NCI-H1436 treated with DMSO at 0.1 percent for 48 hours (cell line): ENCODE data around the gene GNA12.

Source experiments
- DNase-seq: peaks from one replicate; lab custom pipeline; 2025; lab: John Stamatoyannopoulos, UW

Gene GNA12

DNA sequence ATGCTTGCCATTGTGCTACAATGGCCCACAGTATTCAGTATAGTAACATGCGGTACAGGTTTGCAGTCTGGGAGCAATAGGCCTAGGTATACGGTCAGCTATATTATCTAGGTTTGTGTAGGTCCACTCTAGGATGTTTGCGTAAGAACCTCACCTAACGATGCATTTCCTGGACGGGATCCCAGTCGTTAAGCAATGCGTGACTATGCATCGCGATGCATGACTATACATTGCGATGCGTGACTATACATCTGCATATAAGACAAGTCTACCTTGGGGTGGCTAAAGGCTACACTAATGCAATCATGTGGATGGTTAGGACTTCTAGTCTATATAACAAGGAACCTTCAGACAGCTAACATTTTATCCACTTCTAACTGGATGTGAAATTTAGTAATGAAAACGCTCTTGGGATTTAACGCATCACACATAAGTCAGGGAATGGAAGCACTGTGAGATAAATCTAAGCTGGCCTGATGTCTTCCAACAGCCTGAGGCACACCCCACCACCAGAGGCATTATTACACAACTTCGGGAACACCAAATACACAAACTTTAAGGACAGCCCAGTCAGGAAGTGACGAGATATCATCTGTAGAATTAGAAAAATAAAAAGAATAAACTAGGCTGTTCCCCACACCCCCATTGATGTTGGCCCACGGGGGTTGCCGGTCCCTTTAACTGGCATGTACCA is 9.2 kb downstream of the GNA12 start:
- no peak for DNase-seq

DNA sequence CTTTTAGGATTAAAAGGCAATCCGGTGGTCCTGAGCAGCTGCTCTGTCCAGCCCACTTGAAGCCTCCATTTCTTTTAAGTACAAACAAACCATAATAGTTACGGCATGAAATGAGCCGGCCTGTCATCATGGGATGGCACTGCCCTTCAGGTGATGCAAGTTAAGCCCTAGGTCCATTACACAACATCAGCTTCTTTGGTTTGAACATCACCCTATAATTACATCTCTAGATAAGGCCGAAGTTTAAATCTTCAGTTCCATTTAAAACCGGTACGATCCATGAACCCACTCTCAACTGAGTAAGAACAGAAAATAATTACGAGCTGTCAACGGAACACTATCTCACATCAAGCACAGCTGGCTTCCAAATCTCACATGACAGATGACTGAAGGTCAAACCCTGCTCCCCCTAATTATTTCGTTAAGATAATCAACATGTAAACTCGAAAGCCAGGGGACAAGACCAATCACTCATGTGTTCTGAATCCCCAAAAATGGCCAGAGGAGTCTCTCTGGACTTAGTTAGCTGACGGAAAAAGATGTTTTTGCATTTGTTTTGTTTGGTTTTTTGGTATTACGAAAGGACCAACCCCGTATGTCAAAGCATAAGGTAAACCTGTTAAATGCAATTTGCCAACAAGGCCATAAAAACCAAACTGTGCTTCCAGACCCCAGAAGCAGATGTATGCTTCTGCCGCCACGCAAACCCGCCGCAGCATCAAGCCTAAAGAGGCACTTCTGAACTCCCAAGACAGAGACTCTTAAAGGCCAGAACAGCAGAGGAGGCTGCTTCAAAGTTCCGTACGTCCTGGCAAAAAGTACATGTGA is 10.8 kb downstream of the GNA12 start:
- DNase-seq: no peak

DNA sequence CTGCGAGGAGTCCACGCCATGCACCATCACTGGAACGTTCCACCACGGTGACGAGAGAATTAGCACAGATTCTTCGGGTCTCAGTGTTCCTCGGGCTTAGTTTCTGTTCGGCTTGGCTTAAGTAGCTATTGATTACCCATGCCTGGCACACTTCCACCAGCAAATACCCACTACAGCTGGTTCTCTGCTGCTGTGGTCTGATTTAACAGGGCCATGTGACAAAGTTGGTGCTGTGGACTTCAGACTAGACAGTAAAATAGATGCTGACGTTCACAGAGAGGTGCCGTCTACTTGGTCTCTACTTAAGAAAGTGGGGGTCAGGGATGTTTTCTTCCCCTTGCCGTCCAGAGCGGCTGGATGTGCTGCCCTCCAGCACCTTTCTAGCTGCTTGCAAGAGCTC is 11.6 kb downstream of the GNA12 start:
- no peak for DNase-seq

DNA sequence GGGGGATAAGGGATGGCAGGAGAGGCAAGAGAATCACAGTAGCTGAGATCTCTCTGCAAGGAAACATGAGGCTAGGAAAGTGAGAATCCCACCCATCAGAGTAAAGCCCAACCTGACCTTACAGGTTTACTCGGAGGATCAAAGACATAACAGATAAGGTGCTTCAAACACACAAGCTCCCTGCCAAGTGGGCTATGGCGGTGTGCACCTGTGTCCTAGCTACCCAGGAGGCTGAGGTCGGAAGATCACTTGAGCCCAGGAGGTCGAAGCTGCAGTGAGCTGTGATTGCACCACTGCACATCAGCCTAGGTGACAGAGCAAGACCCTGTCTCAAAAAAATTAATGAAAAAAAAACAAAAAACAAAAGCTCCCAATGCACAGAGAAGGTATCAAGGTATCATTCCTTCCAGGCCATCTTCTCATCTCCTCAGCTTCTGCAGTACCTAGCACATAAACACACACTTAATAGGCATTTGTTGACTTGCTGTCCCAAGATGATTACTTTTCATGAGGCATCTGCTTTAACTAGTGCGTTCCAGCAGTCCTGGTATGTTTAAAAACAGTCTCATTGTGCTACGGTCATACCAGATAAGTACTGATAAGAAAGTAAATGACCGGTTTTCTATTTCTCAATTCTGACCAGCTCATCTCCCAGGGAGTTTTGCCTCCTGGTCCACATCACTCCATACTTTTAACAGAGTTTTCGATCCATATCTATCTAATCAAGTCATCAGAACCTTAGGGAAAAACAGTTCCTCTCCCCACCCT is 13.3 kb downstream of the GNA12 start:
- no peak for DNase-seq

DNA sequence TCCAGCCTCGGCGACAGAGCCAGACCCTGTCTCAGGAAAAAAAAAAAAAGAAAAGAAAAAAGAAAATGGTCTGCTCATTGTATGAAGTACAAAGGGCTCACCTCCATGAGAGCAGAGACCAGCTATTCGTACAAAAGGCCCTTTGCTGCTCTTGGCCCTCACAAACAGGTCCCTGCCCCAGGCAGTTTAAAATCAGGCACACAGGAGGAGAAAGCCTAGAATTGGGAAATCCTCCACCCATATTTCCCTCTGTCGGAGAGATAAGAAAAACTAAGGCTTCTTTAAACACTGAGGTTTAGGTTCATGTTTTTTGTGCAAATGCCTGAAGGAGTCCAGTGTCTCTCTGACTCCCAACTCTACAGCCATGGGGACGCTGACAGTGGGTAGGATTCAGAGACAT is 15.1 kb downstream of the GNA12 start:
- DNase-seq: no peak

DNA sequence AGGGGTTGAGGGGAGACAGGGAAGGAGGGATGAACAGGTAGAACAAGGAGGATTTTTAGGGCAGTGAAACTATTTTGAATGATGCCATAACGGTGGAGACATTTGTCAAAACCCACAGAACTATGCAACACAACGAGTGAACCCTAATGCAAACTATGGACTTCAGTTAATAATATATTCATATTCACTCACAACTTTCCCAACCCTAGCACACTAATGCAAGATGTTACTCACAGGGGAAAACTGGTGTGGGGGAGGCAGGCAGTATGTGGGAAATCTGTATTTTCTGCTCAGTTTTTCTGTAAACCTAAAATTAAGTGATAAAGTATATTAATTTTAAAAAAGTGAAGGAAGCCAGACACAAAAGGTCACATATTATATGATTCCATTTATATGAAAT is 17.3 kb downstream of the GNA12 start:
- DNase-seq: no peak

DNA sequence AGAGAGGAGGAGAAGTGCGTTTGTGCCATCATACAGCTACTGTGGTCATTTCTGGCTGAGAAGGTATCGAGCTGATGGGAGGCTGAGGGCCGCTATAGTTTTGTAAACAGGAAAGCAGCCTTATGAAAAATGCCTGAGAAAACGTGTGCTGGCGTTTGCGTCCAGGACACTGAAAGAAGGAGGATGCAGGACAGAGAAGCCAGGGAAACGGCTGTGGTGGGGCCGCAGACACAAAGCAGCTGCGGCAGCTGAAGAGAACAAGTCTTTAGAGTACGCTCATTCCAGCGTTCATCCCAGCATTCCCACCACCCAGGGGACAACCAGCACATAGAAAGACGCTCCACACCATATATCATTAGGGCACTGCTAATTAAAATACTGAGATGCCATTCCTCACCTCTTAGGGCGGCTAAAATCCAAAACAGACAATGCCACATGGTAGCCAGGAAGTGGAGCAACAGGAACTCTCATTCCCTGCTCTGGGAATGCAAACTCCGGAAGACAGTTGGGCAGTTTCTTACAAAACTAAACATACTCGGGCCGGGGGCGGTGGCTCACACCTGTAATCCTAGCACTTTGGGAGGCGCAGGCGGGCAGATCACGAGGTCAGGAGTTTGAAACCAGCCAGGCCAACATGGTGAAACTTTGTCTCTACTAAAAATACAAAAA is 18.4 kb downstream of the GNA12 start:
- DNase-seq: no peak

DNA sequence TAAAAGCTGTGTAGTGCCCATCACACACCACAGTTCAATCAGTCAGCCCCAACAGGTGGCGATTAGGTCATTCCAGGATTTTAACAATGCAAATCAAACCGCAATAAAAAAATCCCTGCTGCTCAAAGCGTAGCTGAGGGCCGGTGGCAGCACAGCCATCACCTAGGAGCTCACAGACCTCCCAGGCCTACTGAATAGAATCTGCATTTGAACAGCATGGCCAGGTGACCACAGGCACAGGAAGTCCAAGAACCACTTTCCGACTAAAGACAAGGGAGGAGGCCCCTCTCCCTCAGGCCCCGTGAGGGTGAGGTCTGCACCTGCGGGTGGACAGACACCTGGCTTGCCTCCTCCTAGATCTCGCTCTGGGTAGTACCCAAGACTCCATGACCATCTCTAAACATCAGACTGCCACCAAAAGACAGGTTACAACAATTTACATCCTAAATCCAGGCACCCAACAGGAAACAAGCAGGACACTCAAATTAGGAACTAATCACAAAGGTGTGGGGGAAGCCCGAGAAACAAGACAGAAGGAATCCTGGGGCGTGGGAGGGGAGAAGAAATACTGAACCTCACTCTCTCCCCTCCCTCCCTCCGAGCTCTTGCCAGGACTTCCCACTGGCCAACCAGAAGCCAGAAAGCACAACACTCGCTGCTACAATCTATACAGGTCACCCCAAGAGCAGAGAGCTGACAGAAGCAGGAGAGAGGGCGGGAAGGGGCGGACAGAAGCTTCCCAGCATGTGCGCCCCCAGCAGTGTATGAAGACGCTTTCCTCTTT is 19.2 kb downstream of the GNA12 start:
- no peak for DNase-seq

DNA sequence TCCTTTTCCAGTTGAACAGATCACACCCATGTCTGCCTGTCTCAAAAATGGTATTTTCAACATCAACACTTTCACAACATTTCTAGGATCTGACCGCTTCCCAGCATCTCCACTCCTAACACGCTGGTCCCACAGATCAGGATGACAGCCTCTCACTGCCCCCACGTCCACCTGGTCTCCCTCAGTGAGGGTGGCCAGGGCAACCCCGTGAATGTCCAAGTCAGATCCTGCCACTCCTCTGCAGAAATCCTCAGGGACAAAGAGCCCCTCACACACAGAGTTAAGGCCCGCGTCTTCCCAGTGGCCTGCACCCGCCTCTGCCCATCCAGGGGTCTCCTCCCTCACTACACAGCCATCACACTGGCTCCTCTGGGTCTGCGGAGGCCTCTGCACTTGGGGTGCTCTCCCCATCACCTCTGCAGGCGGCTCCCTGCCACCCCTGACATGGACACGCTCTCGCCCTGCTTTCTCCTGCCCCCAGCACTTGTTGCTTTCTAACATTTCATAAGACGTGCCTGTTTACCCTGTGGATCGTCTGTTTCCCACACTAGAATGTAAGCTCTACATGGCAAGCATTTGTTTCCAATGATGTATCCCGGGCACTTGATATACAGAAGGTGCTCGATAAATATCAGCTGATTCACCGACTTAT is 20.0 kb downstream of the GNA12 start:
- DNase-seq: no peak

DNA sequence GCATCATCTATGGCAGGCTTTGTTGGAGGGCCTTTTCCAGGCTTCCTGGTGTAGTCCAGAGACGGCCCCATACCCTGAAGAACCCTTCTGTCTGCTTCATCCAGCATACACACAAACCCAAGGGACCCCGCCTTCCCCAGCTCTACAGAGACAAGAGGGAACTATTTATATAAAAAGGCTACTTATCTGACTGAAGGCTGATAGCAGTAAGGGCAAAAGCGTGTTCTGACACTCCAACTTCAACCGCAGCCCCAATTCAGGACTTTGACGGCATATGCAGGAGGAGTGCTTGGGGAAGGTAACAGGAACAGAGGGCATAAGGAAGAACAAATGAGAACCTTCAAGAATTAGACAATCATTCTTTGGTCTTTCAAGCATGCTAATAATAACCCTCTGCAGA is 21.0 kb downstream of the GNA12 start:
- DNase-seq: no peak

DNA sequence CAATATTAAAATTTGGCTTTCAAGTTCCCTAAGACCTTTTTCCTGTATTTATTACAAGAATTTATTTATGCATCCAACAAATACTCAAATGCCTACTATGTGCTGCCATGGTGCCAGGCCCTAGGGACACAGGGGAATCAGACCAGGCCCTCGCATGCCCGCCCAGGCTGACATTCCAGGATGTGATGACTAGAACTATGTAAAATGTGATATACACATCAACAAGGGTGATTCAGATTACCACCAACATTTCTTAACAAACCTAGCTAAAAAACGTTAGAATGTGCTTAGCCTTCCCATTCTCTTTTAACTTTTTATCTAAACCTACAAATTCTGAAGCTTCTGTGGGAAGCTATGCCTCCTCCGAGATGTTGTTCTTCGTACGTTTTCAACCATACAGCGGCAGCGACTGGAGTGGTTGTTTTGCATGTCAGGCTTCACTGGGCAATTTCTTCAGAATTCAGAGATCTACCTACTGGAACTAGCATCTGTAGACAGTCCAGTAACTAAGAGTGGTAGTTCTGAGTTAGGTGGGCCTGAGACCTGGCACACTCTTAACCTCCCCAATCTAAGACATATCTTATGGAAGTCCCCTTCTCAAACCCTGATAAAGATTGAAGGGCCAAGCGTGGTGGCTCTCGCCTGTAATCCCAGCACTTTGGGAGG is 22.1 kb downstream of the GNA12 start:
- no peak for DNase-seq

DNA sequence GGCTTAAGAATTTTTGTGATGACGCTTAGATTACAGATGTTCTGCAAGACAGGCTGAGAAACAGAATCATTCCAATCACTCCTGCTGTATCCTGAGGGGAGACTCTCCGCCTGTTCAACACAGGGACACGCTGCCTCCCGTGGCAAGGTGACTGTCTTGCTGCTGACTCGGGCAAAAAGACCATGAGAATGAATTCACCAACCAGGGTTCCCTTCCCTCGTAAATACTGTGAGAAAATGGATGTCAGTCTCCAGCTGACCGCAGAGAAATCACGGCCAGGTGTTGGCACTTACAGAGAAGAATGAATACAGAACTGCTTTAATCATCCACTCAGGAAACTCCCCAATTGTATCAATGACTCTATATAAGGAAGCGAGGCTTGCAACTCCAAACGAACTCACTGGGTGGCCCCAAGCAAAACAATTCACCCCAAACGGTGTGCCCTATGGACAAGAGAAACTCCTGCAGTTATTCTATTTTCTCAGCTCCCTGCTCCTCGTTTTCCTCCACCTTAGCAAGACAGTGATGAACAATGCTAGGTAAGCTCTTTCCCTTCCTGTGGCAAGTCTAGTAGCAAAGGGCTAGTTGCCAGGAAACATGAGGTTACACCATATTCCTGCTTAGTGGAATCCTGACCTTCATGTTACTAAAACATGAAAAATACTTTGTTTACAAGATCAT is 22.8 kb downstream of the GNA12 start:
- DNase-seq: no peak

DNA sequence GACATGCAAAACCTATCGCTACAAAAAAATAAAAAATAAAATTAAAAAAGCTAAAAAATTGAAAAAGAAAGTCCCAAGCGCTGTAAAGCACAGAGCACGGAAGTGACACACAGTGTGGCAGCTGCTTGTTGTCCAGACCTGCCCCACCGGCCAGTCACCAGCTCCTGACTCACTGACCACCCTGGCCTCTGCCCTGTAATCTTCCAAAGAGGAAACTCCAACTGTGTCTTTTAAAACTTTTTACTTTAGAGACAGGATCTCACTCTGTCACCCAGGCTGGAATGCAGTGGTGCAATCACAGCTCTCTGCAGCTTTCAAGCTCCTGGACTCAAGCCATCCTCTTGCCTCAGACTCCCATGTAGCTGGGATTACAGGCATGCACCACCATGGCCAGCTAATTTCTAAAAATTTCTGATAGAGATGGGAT is 23.6 kb downstream of the GNA12 start:
- no peak for DNase-seq

DNA sequence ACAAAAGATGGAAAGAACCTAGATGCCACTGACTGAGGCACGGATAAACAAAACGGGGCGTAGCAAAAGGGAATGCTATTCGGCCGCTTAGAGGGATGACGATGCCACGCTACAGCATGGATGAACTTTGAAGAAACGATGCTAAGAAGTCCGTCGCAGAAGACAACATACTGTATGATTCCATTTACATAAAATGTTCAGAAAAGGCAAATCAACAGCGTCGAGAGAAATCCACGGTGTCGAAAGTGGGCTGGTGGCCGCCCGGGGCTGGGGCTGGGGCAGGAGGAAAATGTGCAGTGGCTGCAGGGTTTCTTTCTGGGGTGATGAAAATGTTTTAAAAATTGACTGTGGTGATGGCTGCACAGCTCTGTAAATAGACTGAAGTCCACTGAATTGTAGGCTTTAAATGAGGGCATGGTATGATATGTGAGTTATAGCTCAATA is 24.1 kb downstream of the GNA12 start:
- DNase-seq: no peak

DNA sequence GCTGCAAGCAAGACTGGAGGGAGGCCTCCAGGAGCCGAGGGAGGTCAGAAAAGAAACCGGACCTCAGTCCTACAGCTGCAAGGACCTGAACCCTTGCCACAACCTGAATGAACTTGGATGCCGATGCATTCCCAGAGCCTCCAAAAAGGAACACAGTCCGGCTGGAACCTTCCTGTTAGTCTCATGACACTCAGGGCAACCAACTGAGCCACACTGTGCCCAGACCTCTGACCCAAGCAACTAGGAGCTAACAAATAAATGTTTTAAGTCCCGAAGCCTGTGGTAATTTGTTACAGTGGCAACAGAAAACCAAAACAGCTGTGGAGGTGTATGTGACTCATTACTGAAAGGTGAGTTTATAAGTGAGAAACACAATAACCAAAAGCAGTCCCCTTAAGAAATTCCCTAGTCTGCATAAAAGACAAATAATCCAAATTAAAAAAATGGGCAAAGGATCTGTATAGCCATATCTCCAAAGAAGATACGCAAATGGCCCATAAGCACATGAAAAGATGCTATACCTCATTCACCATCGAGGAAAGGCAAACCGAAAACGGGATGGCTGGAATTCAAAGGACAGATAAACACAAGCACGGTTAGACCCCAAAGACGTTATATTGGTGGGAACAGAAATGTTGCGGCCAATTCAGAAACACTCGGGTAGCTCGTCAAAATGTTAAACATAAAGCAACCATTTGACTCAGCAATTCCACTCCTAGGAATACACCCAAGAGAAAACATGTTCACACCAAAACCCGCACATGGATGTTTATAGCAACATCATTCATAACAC is 24.8 kb downstream of the GNA12 start:
- DNase-seq: no peak

DNA sequence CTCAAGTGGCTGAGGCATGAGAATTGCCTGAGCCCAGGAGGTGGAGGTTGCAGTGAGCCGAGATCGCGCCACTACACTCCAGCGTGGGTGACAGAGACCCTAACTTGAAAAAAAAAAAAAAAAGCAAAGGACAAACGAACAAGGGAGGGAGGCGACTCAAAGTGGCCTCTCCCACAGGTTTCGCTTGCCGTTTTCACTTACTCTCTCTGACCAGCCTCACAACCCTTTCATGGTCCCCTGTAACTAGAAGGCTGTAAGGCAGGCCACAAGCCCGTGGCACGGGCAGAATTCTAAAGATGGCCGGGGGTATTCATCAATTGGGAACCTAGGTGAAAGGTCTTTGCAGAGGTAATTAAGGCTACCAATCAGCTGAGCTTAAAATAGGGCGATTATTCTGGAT is 25.5 kb downstream of the GNA12 start:
- DNase-seq: no peak

DNA sequence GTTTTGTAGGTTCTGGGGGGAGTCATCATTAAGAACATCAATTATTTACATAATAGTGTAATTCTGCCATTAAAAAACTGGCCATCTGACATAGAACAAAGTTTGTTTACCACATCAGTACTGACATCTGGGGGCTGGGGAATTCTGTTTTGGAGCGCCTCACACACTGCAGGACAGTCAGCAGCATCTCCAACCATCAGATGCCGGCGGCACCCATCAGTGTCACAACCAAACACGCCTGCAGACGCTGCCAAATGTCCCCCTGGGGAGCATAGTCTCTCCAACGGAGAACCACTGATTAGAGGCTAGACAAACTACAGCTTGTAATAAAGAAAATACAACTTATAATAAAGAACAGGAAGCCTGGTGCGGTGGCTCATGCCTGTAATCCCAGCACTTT is 26.0 kb downstream of the GNA12 start:
- DNase-seq: no peak

DNA sequence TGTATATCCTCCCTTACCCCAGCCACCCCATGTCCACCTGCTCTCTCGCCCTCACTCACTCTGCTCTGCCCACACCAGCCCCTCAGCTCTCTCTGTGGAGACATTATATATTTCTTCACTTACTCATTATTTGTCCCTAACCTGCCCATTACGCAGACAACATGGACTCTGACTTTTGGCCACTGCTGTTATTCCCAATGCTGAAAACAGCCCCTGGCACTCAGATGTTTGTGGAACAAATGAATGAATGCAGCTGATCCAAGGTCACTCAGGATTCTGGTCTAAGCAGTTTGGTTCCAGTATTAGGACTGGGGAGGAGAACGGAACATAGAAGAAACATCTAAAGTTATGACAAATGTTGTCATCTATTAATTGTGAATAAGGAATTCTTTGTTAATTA is 26.7 kb downstream of the GNA12 start:
- DNase-seq: no peak

DNA sequence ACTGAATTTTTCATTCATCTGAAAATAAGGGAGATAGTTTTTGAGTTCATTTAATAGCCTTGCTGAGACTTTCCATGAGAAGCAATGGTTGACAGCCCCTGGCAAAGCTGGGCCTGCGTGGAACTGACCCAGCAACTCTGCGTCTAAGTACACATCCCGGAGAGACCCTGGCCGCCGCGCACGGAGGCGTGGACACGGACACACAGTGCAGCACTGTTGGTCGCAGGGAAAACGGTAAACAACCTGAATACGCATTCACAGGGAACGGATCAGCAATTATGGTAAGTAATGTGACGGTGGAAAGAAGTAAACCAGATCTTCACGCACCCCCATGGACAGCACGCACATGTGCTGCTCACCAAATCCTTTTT is 28.2 kb downstream of the GNA12 start:
- no peak for DNase-seq
